GM18861 (cell line): ENCODE data around the gene NEB.
"Not testable (repeated sequence)": the region's sequence is repeated elsewhere in the genome, so short reads cannot be mapped to it uniquely, and the experiment has no call there.

Experiments
- ATAC-seq: cut with Tn5 transposase; IDR thresholded peaks from one replicate; pipeline ENCODE4 v1.9.1; 2021; ENCODE audit not compliant: unreplicated experiment

The NEB gene

GRCh38 chr2:151619337-151619989, 114.8 kb downstream of the NEB start:
- no peak for ATAC-seq

GRCh38 chr2:151616760-151617339, 117.4 kb downstream of the NEB start:
- no peak for ATAC-seq

GRCh38 chr2:151614606-151615306, 119.5 kb downstream of the NEB start:
- ATAC-seq: no peak

GRCh38 chr2:151614159-151614558, 120.1 kb downstream of the NEB start:
- no peak for ATAC-seq

- ATAC-seq: no peak
These were observed 122.9 kb downstream of the NEB start for GRCh38 chr2:151611351-151611750.

GRCh38 chr2:151610310-151610709, 124.0 kb downstream of the NEB start:
- no peak for ATAC-seq

GRCh38 chr2:151609705-151610104, 124.6 kb downstream of the NEB start:
- ATAC-seq: no peak

GRCh38 chr2:151607459-151608424, 126.5 kb downstream of the NEB start:
- ATAC-seq: not testable (repeated sequence)

GRCh38 chr2:151603530-151603929, 130.7 kb downstream of the NEB start:
- not testable (repeated sequence) for ATAC-seq

- ATAC-seq: not testable (repeated sequence)
These were observed 131.9 kb downstream of the NEB start for GRCh38 chr2:151602402-151602801.

GRCh38 chr2:151601803-151602202, 132.5 kb downstream of the NEB start:
- ATAC-seq: not testable (repeated sequence)

GRCh38 chr2:151596903-151597608, 137.2 kb downstream of the NEB start:
- ATAC-seq: not testable (repeated sequence)

GRCh38 chr2:151591908-151592255, 142.4 kb downstream of the NEB start:
- not testable (repeated sequence) for ATAC-seq

GRCh38 chr2:151591250-151591907, 142.9 kb downstream of the NEB start:
- not testable (repeated sequence) for ATAC-seq

- not testable (repeated sequence) for ATAC-seq
These were observed 153.0 kb downstream of the NEB start for GRCh38 chr2:151581300-151581699.

- not testable (repeated sequence) for ATAC-seq
These were observed 153.6 kb downstream of the NEB start for GRCh38 chr2:151580697-151581096.

- ATAC-seq: no peak
These were observed 157.2 kb downstream of the NEB start for GRCh38 chr2:151577116-151577515.

- no peak for ATAC-seq
These were observed 158.2 kb downstream of the NEB start for GRCh38 chr2:151576080-151576479.

- no peak for ATAC-seq
These were observed 158.9 kb downstream of the NEB start for GRCh38 chr2:151575338-151575737.

- ATAC-seq: no peak
These were observed 164.1 kb downstream of the NEB start for GRCh38 chr2:151570191-151570590.
